NCI-H524 treated with DMSO at 0.1 percent for 48 hours (cell line): ENCODE measurements around the gene TRABD2A.
"Not testable (repeated sequence)": the region's sequence is repeated elsewhere in the genome, so short reads cannot be mapped to it uniquely, and the experiment has no call there.

ENCODE experiments used
- DNase-seq: peaks from one replicate; lab custom pipeline; 2025; lab: John Stamatoyannopoulos, UW

The TRABD2A gene

DNA sequence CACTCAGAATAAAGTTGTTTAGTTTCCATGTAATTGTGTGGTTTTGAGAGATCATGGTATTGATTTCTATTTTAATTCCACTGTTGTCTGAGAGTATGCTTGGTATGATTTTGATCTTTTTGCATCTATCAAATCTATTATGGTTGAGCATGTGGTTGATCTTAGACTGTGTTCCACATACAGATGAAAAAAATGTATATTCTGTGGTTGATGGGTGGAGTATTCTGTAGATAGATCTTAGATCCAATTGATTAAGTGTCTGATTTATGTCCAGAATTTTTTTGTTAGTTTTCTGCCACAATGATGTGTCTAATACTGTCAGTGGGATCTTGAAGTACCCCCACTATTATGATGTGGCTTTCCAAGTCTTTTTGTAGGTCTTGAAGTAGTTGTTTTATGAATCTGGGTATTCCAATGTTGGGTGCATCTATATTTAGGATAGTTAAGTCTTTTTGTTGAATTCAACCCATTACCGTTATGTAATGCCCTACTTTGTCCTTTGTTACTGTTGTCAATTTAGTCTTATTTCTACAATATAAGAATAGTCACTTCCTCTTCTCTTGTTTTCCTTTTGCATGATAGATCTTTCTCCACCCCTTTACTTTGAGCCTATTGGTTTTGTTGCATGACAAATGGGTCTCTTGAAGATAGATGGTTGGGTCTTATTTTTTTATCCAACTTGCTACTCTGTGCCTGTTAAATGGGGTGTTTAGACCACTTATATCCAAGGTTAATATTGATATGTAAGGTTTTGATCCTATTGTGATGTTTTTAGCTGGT is 101.8 kb downstream of the TRABD2A start:
- no peak for DNase-seq

DNA sequence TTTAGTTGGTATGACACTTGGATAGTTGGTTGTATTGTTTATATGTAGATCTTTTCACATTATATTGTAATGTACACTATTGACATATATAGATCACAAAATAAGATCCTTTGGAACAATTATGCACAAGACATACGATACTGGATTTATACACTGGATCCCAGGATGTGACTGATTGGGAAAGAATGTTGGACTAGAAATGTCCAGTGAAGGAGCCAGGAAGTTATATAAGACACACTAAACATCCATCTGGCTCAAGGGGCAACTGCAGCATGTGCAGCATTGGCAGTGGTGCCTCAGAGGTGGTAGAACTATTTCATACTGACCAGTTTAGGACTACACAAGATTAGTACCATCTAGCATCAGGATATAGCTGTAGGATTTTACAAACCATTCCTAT is 104.9 kb downstream of the TRABD2A start:
- DNase-seq, result no peak

DNA sequence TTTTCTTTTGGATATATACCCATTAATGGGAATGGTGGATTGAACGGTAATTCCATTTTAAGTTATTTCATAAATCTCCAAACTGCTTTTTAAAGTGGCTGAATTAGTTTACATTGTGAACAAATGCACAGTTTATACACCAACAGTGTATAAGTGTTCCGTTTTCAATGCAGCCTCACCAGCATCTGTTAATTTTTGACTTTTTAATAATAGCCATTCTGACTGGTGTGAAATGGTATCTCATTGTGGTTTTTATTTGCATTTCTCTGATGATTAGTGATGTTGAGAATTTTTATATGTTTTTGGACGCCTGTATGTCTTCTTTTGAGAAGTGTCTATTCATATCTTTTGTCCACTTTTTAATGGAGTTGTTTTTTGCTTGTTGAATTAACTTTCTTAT is 107.3 kb downstream of the TRABD2A start:
- DNase-seq, result not testable (repeated sequence)
